H9 (cell line): ENCODE measurements around the gene DCAF7. TPM values are rescaled to one million over a fixed set of nuclear protein-coding genes. Genes with fewer than 3 reads are reported as not detected.

ENCODE experiments used
- DNase-seq: peaks from one replicate; pipeline ENCODE4 v3.0.0-alpha.2; 2017
- H2AFZ ChIP-seq: one replicate; pipeline ENCODE4 v1.6.1; 2013; ENCODE audit warnings: mild to moderate bottlenecking, low read length, control low read depth, moderate library complexity
- H2AK5ac ChIP-seq: 2 replicates; pipeline ENCODE4 v1.6.1; 2013; ENCODE audit warnings: low read length, control low read depth, mixed read lengths; ENCODE audit not compliant: insufficient read length
- H2BK120ac ChIP-seq: one replicate; pipeline ENCODE4 v1.6.1; 2013; ENCODE audit warnings: low read depth, mild to moderate bottlenecking, low read length, control low read depth, inconsistent platforms; ENCODE audit not compliant: poor library complexity, severe bottlenecking
- H2BK12ac ChIP-seq: 2 replicates; pipeline ENCODE4 v1.6.1; 2013; ENCODE audit warnings: low read length, control low read depth, mixed read lengths, low read depth; ENCODE audit not compliant: insufficient read length
- H2BK15ac ChIP-seq: 2 replicates; pipeline ENCODE4 v1.6.1; 2013; ENCODE audit warnings: low read depth, low read length, control low read depth
- H2BK20ac ChIP-seq: one replicate; pipeline ENCODE4 v1.6.1; 2013; ENCODE audit warnings: low read depth, mild to moderate bottlenecking, low read length, control low read depth, inconsistent platforms; ENCODE audit not compliant: poor library complexity, severe bottlenecking
- H2BK5ac ChIP-seq: 2 replicates; pipeline ENCODE4 v1.6.1; 2013; ENCODE audit warnings: low read length, control low read depth, mixed read lengths; ENCODE audit not compliant: insufficient read length
- H3K14ac ChIP-seq: 2 replicates; pipeline ENCODE4 v1.6.1; 2013; ENCODE audit warnings: low read length, control low read depth; ENCODE audit not compliant: insufficient read depth
- H3K18ac ChIP-seq: 2 replicates; pipeline ENCODE4 v1.6.1; 2013; ENCODE audit warnings: low read depth, mild to moderate bottlenecking, mixed read lengths, low read length, control low read depth; ENCODE audit not compliant: insufficient read length
- H3K23ac ChIP-seq: 2 replicates; pipeline ENCODE4 v1.6.1; 2013; ENCODE audit warnings: low read length, control low read depth, mixed read lengths, low read depth; ENCODE audit not compliant: insufficient read length
- H3K23me2 ChIP-seq: 2 replicates; pipeline ENCODE4 v1.6.1; 2013; ENCODE audit warnings: low read depth, mild to moderate bottlenecking, mixed read lengths, low read length, control low read depth; ENCODE audit not compliant: insufficient read length, poor library complexity, severe bottlenecking
- H3K27ac ChIP-seq: 2 replicates; pipeline ENCODE4 v1.5.1; 2013; ENCODE audit warnings: low read length, control low read depth, mixed read lengths, low read depth; ENCODE audit not compliant: insufficient read length
- H3K27me3 ChIP-seq: 2 replicates; pipeline ENCODE4 v1.6.1; 2013; ENCODE audit warnings: low read length, control low read depth, inconsistent platforms; ENCODE audit not compliant: insufficient read depth
- H3K4ac ChIP-seq: 2 replicates; pipeline ENCODE4 v1.6.1; 2013; ENCODE audit warnings: low read depth, mild to moderate bottlenecking, control low read depth, inconsistent platforms, low read length, moderate library complexity
- H3K4me1 ChIP-seq: 2 replicates; pipeline ENCODE4 v1.6.1; 2013; ENCODE audit warnings: low read length, control low read depth, inconsistent platforms; ENCODE audit not compliant: insufficient read depth
- H3K4me2 ChIP-seq: 2 replicates; pipeline ENCODE4 v1.6.1; 2013; ENCODE audit warnings: low read length, control low read depth, mixed read lengths; ENCODE audit not compliant: insufficient read length, insufficient read depth
- H3K56ac ChIP-seq: 2 replicates; pipeline ENCODE4 v1.6.1; 2013; ENCODE audit warnings: low read depth, mild to moderate bottlenecking, mixed read lengths, low read length, control low read depth; ENCODE audit not compliant: insufficient read length
- H3K79me1 ChIP-seq: 2 replicates; pipeline ENCODE4 v1.6.1; 2013; ENCODE audit warnings: low read depth, mild to moderate bottlenecking, moderate library complexity, low read length, control low read depth, inconsistent platforms; ENCODE audit not compliant: insufficient read depth, poor library complexity, severe bottlenecking
- H3K79me2 ChIP-seq: 2 replicates; pipeline ENCODE4 v1.6.1; 2013; ENCODE audit warnings: low read length, control low read depth, inconsistent platforms; ENCODE audit not compliant: insufficient read depth
- H3K9ac ChIP-seq: 2 replicates; pipeline ENCODE4 v1.6.1; 2013; ENCODE audit warnings: low read length, control low read depth, mixed read lengths; ENCODE audit not compliant: insufficient read length; ENCODE audit errors: extremely low read depth
- H3K9me3 ChIP-seq: one replicate; pipeline ENCODE4 v1.6.1; 2013; ENCODE audit warnings: low read depth, low read length, inconsistent platforms; ENCODE audit not compliant: control insufficient read depth
- H3T11ph ChIP-seq: one replicate; pipeline ENCODE4 v1.6.1; 2013; ENCODE audit warnings: mild to moderate bottlenecking, low read length, control low read depth, inconsistent platforms
- H4K20me1 ChIP-seq: one replicate; pipeline ENCODE4 v1.6.1; 2013; ENCODE audit not compliant: control insufficient read depth, insufficient read length, insufficient read depth
- H4K5ac ChIP-seq: 2 replicates; pipeline ENCODE4 v1.6.1; 2013; ENCODE audit warnings: low read depth, mild to moderate bottlenecking, mixed read lengths, low read length, control low read depth; ENCODE audit not compliant: insufficient read length
- H4K8ac ChIP-seq: replicated peaks from 2 replicates; pipeline ENCODE4 v1.6.1; 2013; ENCODE audit warnings: low read length, control low read depth, mixed read lengths, low read depth; ENCODE audit not compliant: insufficient read length
- H4K91ac ChIP-seq: 2 replicates; pipeline ENCODE4 v1.6.1; 2013; ENCODE audit warnings: low read depth, mild to moderate bottlenecking, moderate library complexity, mixed read lengths, low read length, control low read depth; ENCODE audit not compliant: insufficient read length
- H3K27ac Mint-ChIP-seq, 3 experiments: 2 replicates in 2 of 3; 3 replicates in 1 of 3; pipeline ENCODE4 v1.8.0; 2020 to 2021; ENCODE audit warnings: mixed read lengths in 3 of 3, mild to moderate bottlenecking in 1 of 3, moderate library complexity in 1 of 3
- H3K27me3 Mint-ChIP-seq: 2 replicates; pipeline ENCODE4 v1.8.0; 2021; ENCODE audit warnings: low read depth, mild to moderate bottlenecking, moderate library complexity, mixed read lengths
- H3K36me3 Mint-ChIP-seq, 3 experiments: 2 replicates in 2 of 3; 3 replicates in 1 of 3; pipeline ENCODE4 v1.8.0; 2020 to 2021; ENCODE audit warnings: low read depth in 3 of 3, mixed read lengths in 3 of 3; ENCODE audit not compliant: insufficient read depth in 1 of 3
- H3K4me1 Mint-ChIP-seq, 2 experiments: 2 replicates each; pipeline ENCODE4 v1.8.0; 2020; ENCODE audit warnings: mixed read lengths in 2 of 2
- H3K4me3 Mint-ChIP-seq, 2 experiments: 2 replicates in 1 of 2; 3 replicates in 1 of 2; pipeline ENCODE4 v1.8.0; 2020 to 2021; ENCODE audit warnings: mild to moderate bottlenecking in 2 of 2, mixed read lengths in 2 of 2, moderate library complexity in 1 of 2
- H3K9me3 Mint-ChIP-seq, 2 experiments: 2 replicates in 1 of 2; 3 replicates in 1 of 2; pipeline ENCODE4 v1.8.0; 2020; ENCODE audit warnings: mild to moderate bottlenecking in 2 of 2, mixed read lengths in 2 of 2, moderate library complexity in 1 of 2
- CTCF ChIP-seq: fragments of 200-600 bp; sonication (generic); conservative IDR thresholded peaks from 3 replicates; pipeline ENCODE4 v1.8.0; 2021; ENCODE audit warnings: antibody characterized with exemption, mild to moderate bottlenecking
- WGBS: extraction: QIAGEN DNeasy Blood & Tissue Kit; methylation state at CpG from one replicate; pipeline ENCODE4 v1.1.7; 2013; ENCODE audit warnings: missing lambda C conversion rate, low lambda C conversion rate, mixed read lengths; ENCODE audit not compliant: insufficient read length; ENCODE audit errors: extremely low coverage; 5-methylcytosine and 5-hydroxymethylcytosine counted together
- total RNA-seq: library from RNA; stranded (reverse); gene quantifications from 2 replicates; pipeline ENCODE4 v1.2.1, GENCODE V29; 2021

The DCAF7 gene
- total RNA-seq, 1 experiment from 2014 or later = 86.2 TPM

DNA sequence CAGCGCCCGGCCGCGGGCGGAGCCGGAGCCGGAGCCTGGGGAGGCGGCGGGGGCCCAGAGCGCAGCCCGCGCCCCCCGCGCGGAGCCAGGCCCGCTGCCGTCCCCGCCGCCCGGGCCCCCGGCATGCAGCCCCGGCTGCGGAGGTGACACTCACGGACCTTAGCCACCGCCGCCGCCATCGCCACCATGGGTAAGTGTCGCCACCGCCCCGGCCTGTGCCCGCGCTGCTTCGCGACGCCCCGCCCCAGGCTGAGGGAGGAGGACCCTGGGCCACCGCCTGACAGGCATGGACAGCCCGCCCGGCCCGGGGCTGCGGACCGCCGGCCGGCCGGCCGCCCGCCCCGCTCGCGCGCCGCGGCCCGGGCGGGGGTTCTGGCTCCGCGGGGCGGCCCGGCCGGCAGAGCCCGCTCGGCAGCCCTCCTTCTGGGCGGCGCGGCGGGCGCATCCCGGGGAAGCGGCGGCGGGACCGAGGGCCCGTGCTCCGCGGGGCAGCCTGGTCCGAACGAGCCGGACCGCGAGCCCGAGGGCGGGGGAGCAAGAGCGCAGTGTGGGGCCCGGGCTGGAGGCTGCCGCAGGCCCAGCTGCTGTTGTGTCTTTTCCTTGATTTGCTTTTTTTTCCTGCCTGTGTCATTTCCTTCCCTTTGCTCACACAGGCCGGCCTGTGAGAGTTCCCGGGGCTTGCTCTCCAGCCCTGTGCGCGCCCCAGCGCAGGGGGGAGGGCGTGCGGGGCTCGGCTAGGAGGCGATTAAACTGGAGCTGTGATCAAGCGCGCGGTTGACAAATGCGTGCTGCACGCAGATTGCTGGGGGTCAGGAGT, 72.5 kb downstream of the DCAF7 start:
- H3K27ac Mint-ChIP-seq = peak overlapping the region in 1 of 3 experiments; percentile 79; a peak in 2 of 7 replicates
- no peak overlapping the region for H4K8ac ChIP-seq
- peak overlapping the region; percentile 55 for H3K4me2 ChIP-seq
- H3K9ac ChIP-seq = no peak overlapping the region
- TF ChIP-seq CTCF = no peak
- no CpG with 5 or more reads among the region's 100 CpGs for WGBS
- H4K5ac ChIP-seq = no peak overlapping the region
- no peak overlapping the region for H2BK120ac ChIP-seq
- H2AK5ac ChIP-seq = no peak overlapping the region
- H3K9me3 ChIP-seq = no peaks in the 10 kb centered on the region
- no peak overlapping the region for H3K4ac ChIP-seq
- H3K4me1 ChIP-seq = peaks cover 3% of the 10 kb centered on the region; the same call in 1 of the 2 replicates
- H2BK15ac ChIP-seq = no peak overlapping the region
- H4K20me1 ChIP-seq = no peaks in the 10 kb centered on the region
- H3K56ac ChIP-seq = no peak overlapping the region
- peaks cover 2% of the 10 kb centered on the region for H3K79me1 ChIP-seq
- no peak overlapping the region for H3K14ac ChIP-seq
- H2BK5ac ChIP-seq = no peak overlapping the region
- no peak overlapping the region for H2BK12ac ChIP-seq
- H3K4me3 Mint-ChIP-seq = peak overlapping the region; percentile 91 to 98
- H3K23me2 ChIP-seq = peaks cover 5% of the 10 kb centered on the region
- H3K79me2 ChIP-seq = peaks cover 3% of the 10 kb centered on the region; the same call in 1 of the 2 replicates
- peaks cover 27 to 31% of the 10 kb centered on the region in 2 experiments for H3K4me1 Mint-ChIP-seq
- no peaks in the 10 kb centered on the region for H3K27me3 ChIP-seq
- no peak overlapping the region for H2BK20ac ChIP-seq
- peaks cover 0 to 3% of the 10 kb centered on the region in 2 experiments; a peak in 2 of 5 replicates for H3K9me3 Mint-ChIP-seq
- H4K91ac ChIP-seq = no peak overlapping the region
- DNase-seq = peak; percentile 65
- no peak overlapping the region for H2AFZ ChIP-seq
- H3T11ph ChIP-seq = no peak overlapping the region
- H3K27ac ChIP-seq = no peak overlapping the region
- peaks cover 1% of the 10 kb centered on the region; the same call in 1 of the 2 replicates for H3K27me3 Mint-ChIP-seq
- no peak overlapping the region for H3K23ac ChIP-seq
- no peak overlapping the region for H3K18ac ChIP-seq
- H3K36me3 Mint-ChIP-seq = no peaks in the 10 kb centered on the region; a peak in 2 of 7 replicates
